ENCODE measurements around the gene FOXL3. TPM values are rescaled to one million over a fixed set of nuclear protein-coding genes. Genes with fewer than 3 reads are reported as not detected.
A peak's percentile ranks its signal among the peaks of the same experiment; 100 is the strongest.

Gene FOXL3
- total RNA-seq, 4 donors from 2014 or later = not detected

- in situ Hi-C loops (cut with MboI; ENCODE audit: low sequenced_read_pairs in 4 of 4) = no loop called here
- Histone ChIP-seq H3K4me1 (peaks cover 4 to 12% of the 10 kb centered on the region in 2 donors), H3K27ac (peak overlapping the region in 3 of 4 donors; percentile 39 to 56 (median 47)), H3K36me3 (no peaks in the 10 kb centered on the region), H3K4me3 (no peak overlapping the region), H3K27me3 (peaks cover 0 to 28% (median 4%) of the 10 kb centered on the region in 3 donors), H3K9me3 (no peaks in the 10 kb centered on the region)
- ATAC-seq (peak in 1 of 2 donors; percentile 31), DNase-seq (no peak)
- TF ChIP-seq CTCF (IDR thresholded peaks at IDR 0.05 in 4 of 5, conservative IDR thresholded peaks at IDR 0.05 in 1 of 5) (no peak), POLR2A (IDR thresholded peaks at IDR 0.05) (no peak)
- intact Hi-C loops (cut with DNase I; ENCODE audit: low total_unique reads) = no loop called here
Observed at GRCh38 chr7:317643-318405, 27.9 kb downstream of the FOXL3 start.

GRCh38 chr7:318476-318875 lies 28.5 kb downstream of the FOXL3 start:
- Histone ChIP-seq H3K4me3 (no peak overlapping the region), H3K9me3 (no peaks in the 10 kb centered on the region), H3K27me3 (peaks cover 0 to 22% (median under 1%) of the 10 kb centered on the region in 3 donors), H3K36me3 (no peaks in the 10 kb centered on the region), H3K27ac (peak overlapping the region in 3 of 4 donors; percentile 39 to 56 (median 47)), H3K4me1 (peaks cover 4 to 12% of the 10 kb centered on the region in 2 donors)
- intact Hi-C loops (cut with DNase I; ENCODE audit: low total_unique reads) (no loop called here), in situ Hi-C loops (cut with MboI; ENCODE audit: low sequenced_read_pairs in 4 of 4) (no loop called here)
- ATAC-seq (peak; percentile 39 to 40), DNase-seq (no peak)
- TF ChIP-seq POLR2A (IDR thresholded peaks at IDR 0.05) (no peak), CTCF (IDR thresholded peaks at IDR 0.05 in 4 of 5, conservative IDR thresholded peaks at IDR 0.05 in 1 of 5) (no peak)

GRCh38 chr7:318878-319661 lies 29.1 kb downstream of the FOXL3 start:
- TF ChIP-seq CTCF (IDR thresholded peaks at IDR 0.05 in 4 of 5, conservative IDR thresholded peaks at IDR 0.05 in 1 of 5) (no peak), POLR2A (IDR thresholded peaks at IDR 0.05) (no peak)
- Histone ChIP-seq H3K4me3 (no peak overlapping the region), H3K27me3 (peaks cover 0 to 20% (median 0%) of the 10 kb centered on the region in 3 donors), H3K9me3 (no peaks in the 10 kb centered on the region), H3K36me3 (no peaks in the 10 kb centered on the region), H3K27ac (peak overlapping the region in 3 of 4 donors; percentile 39 to 56 (median 47)), H3K4me1 (peaks cover 4 to 12% of the 10 kb centered on the region in 2 donors)
- ATAC-seq (peak; percentile 44 to 71), DNase-seq (peak in 1 of 2 donors; percentile 25)
- in situ Hi-C loops (cut with MboI; ENCODE audit: low sequenced_read_pairs in 4 of 4) = no loop called here
- intact Hi-C loops (cut with DNase I; ENCODE audit: low total_unique reads) = no loop called here

- H3K9me3 ChIP-seq = no peaks in the 10 kb centered on the region
- no peak overlapping the region for H3K27ac ChIP-seq
- in situ Hi-C loops (cut with MboI; ENCODE audit: low sequenced_read_pairs in 4 of 4) (loop anchor here in 3 of 4 donors (5.0 to 10.0 kb wide), 3 partner anchors 415 to 457 kb away; no protein-coding TSS in a partner anchor), intact Hi-C loops (cut with DNase I; ENCODE audit: low total_unique reads) (loop anchor here (10.0 kb wide), 1 partner anchor 555 kb away; the partner anchor contains the start of gene GET4)
- H3K4me1 ChIP-seq = peaks cover 4 to 12% of the 10 kb centered on the region in 2 donors
- no peak overlapping the region for H3K4me3 ChIP-seq
- DNase-seq (no peak), ATAC-seq (no peak)
- H3K36me3 ChIP-seq = no peaks in the 10 kb centered on the region
- TF ChIP-seq CTCF (IDR thresholded peaks at IDR 0.05 in 4 of 5, conservative IDR thresholded peaks at IDR 0.05 in 1 of 5) (no peak), POLR2A (IDR thresholded peaks at IDR 0.05) (no peak)
- H3K27me3 ChIP-seq = peaks cover 0 to 11% (median 0%) of the 10 kb centered on the region in 3 donors
Observed at GRCh38 chr7:320297-320696, 30.3 kb downstream of the FOXL3 start.
